Choroid plexus epithelial cell (primary cell): ENCODE data around the gene NFATC1.
A peak's percentile ranks its signal among the peaks of the same experiment; 100 is the strongest.

ENCODE experiments used
- DNase-seq: peaks from one replicate; pipeline ENCODE4 v3.0.0-alpha.2; 2010; ENCODE audit warnings: low read depth
- H3K4me3 ChIP-seq: 2 replicates; pipeline ENCODE4 v1.5.1; 2011; ENCODE audit warnings: low read depth, mild to moderate bottlenecking, control low read depth, low read length, moderate library complexity
- TF ChIP-seq, protein P1 (sequence below): conservative IDR thresholded peaks from 2 replicates; pipeline ENCODE4 v1.5.1; 2011; ENCODE audit warnings: low read depth, mild to moderate bottlenecking, control low read depth, inconsistent platforms, low read length, moderate library complexity

The NFATC1 gene

GRCh38 chr18:79395761-79396404 lies at the start of gene NFATC1:
Gene NFATC1, plus strand, starts transcription at chr18:79395930. Its CDS starts 295 bp downstream, at chr18:79396225.
- peak; percentile 54 for DNase-seq
- TF ChIP-seq, protein P1, sequence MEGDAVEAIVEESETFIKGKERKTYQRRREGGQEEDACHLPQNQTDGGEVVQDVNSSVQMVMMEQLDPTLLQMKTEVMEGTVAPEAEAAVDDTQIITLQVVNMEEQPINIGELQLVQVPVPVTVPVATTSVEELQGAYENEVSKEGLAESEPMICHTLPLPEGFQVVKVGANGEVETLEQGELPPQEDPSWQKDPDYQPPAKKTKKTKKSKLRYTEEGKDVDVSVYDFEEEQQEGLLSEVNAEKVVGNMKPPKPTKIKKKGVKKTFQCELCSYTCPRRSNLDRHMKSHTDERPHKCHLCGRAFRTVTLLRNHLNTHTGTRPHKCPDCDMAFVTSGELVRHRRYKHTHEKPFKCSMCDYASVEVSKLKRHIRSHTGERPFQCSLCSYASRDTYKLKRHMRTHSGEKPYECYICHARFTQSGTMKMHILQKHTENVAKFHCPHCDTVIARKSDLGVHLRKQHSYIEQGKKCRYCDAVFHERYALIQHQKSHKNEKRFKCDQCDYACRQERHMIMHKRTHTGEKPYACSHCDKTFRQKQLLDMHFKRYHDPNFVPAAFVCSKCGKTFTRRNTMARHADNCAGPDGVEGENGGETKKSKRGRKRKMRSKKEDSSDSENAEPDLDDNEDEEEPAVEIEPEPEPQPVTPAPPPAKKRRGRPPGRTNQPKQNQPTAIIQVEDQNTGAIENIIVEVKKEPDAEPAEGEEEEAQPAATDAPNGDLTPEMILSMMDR = no peak
- peak within 1 kb of the TSS; percentile 41 for H3K4me3 ChIP-seq

DNA sequence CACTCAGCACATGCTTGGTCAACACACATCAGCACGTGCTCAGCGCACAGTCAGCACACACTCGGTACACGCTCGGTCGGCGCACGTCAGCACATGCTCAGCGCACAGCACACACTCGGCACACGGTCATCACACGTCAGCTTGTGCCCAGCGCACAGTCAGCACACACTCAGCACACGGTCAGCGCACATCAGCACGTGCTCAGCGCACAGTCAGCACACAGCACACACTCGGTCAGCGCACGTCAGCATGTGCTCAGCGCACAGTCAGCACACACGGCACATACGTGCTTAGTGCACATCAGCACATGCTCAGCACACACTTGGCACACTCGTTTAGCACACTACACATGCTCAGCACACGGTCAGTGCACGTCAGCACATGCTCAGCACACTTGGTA lies 49.7 kb upstream of the NFATC1 start:
- no peak for DNase-seq
- TF ChIP-seq, protein P1 = no peak
- H3K4me3 ChIP-seq = no peak overlapping the region

DNA sequence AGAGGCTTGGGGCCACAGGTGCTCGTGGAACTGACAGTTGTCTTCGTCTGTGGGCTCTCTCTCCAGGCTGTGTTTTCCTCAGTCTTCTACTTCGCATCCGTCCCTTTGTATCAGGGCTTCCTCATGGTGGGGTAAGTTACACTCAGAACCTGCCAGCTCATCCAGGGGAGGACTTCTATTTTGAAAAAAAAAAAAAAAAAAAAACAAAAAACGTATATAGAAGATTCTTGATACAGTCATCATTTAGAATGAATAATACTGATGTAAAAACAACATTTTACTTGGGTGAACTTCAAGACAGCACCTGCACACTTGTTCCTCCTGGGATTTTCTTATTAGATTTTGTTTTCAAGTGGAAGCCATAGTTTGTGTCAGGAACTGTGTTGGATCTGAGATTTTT lies 47.7 kb upstream of the NFATC1 start:
- TF ChIP-seq, protein P1 = no peak
- no peak overlapping the region for H3K4me3 ChIP-seq
- DNase-seq = no peak

DNA sequence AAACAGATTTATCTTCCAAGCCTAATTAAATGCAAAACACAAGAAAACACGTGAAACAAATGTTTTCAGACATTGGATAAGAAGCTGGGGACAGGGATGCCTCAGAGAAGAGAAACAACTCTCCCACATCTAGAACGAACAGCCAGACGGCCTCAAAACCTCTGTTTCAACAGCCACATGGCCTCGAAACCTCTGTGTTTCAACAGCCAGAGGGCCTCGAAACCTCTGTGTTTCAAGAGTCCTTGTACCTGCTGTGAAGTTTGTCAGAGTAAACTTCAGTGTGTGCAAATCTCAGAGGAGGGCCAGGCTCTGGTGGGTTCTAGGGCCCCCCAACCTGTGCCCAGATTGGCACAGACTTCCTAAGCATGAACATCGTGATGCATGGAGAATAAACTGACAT lies 43.3 kb upstream of the NFATC1 start:
- no peak overlapping the region for H3K4me3 ChIP-seq
- DNase-seq = no peak
- TF ChIP-seq, protein P1 = no peak

- DNase-seq = peak; percentile 43
- no peak overlapping the region for H3K4me3 ChIP-seq
- TF ChIP-seq, protein P1 = peak; percentile 66
Measured at GRCh38 chr18:79353267-79353666, 42.5 kb upstream of the NFATC1 start.

GRCh38 chr18:79354350-79354749 lies 41.4 kb upstream of the NFATC1 start:
- TF ChIP-seq, protein P1 = no peak
- H3K4me3 ChIP-seq = no peak overlapping the region
- peak; percentile 41 for DNase-seq
